Gastrocnemius medialis (tissue), 4 donors: ENCODE data around the gene DENND6B. TPM values are rescaled to one million over a fixed set of nuclear protein-coding genes. Genes with fewer than 3 reads are reported as not detected.
A peak's percentile ranks its signal among the peaks of the same experiment; 100 is the strongest.
"Not testable (repeated sequence)": the region's sequence is repeated elsewhere in the genome, so short reads cannot be mapped to it uniquely, and the experiment has no call there.

Experiments used
- ATAC-seq, 2 donors: fragments of 150-250 bp; one replicate each; pipeline ENCODE4 v1.9.1; 2016
- DNase-seq, 2 donors: peaks; one replicate each; pipeline ENCODE4 v3.0.0-alpha.2; 2019
- H3K27ac ChIP-seq, 4 donors: fragments of 200-600 bp; sonication (generic); 1 replicate in 1 of 4; 2 replicates in 3 of 4; pipeline ENCODE4 v1.5.1; 2016 to 2018; ENCODE audit warnings: mild to moderate bottlenecking in 2 of 4, moderate library complexity in 1 of 4
- H3K27me3 ChIP-seq, 3 donors: fragments of 200-600 bp; sonication (generic) in 2 of 3; 1 replicate in 1 of 3; 2 replicates in 2 of 3; pipeline versions ENCODE4 v1.5.1 to v1.6.0; 2016 to 2019; ENCODE audit warnings: mild to moderate bottlenecking in 1 of 3, moderate library complexity in 1 of 3
- H3K36me3 ChIP-seq, 2 donors: fragments of 200-600 bp; sonication (generic) in 1 of 2; one replicate each; pipeline ENCODE4 v1.5.1; 2017 to 2018
- H3K4me1 ChIP-seq, 2 donors: fragments of 200-600 bp; sonication (generic) in 1 of 2; one replicate each; pipeline ENCODE4 v1.5.1; 2016 to 2017; ENCODE audit warnings: mild to moderate bottlenecking in 2 of 2
- H3K4me3 ChIP-seq, 4 donors: fragments of 200-600 bp; sonication (generic) in 3 of 4; 1 replicate in 1 of 4; 2 replicates in 3 of 4; pipeline ENCODE4 v1.5.1; 2016 to 2019; ENCODE audit warnings: mild to moderate bottlenecking in 2 of 4
- H3K9me3 ChIP-seq, 3 donors: fragments of 200-600 bp; sonication (generic) in 2 of 3; 1 replicate in 1 of 3; 2 replicates in 2 of 3; pipeline ENCODE4 v1.5.1; 2016 to 2019
- POLR2A ChIP-seq, 2 donors: fragments of 450-650 bp; IDR thresholded peaks; one replicate each; pipeline ENCODE4 v1.6.1; 2017; ENCODE audit warnings: antibody characterized with exemption in 2 of 2, mild to moderate bottlenecking in 2 of 2, moderate library complexity in 2 of 2
- in situ Hi-C, 4 donors: fragments of 200-750 bp; cut with MboI; loops; one replicate each; pipeline versions ENCODE4 v1.15.0 to v1.8.0; 2017; ENCODE audit warnings: low sequenced_read_pairs in 4 of 4
- intact Hi-C: fragments of 100-400 bp; cut with DNase I; formaldehyde crosslinking; loops from one replicate; pipeline ENCODE4 v1.15.1; 2023; ENCODE audit warnings: low total_unique reads
- total RNA-seq, 4 donors: library from RNA; depleted of rRNA; stranded (reverse); fragments of >200 nt; gene quantifications; one replicate each; pipeline versions ENCODE4 v1.1.0 to v1.2.3, GENCODE V29; 2016
- TF ChIP-seq, protein P1 (sequence below), 5 experiments: fragments of 450-650 bp in 3 of 5; fragments of 200-600 bp in 2 of 5; sonication (generic) in 2 of 5; IDR thresholded peaks in 4 of 5; conservative IDR thresholded peaks in 1 of 5; 1 replicate in 4 of 5; 2 replicates in 1 of 5; pipeline ENCODE4 v1.5.1; 2016 to 2019; ENCODE audit warnings: antibody characterized with exemption in 5 of 5, mild to moderate bottlenecking in 3 of 5, moderate library complexity in 3 of 5

The DENND6B gene
- total RNA-seq, 4 donors from 2014 or later = 0.55 to 0.84 (median 0.68) TPM; not detected in 1

DNA sequence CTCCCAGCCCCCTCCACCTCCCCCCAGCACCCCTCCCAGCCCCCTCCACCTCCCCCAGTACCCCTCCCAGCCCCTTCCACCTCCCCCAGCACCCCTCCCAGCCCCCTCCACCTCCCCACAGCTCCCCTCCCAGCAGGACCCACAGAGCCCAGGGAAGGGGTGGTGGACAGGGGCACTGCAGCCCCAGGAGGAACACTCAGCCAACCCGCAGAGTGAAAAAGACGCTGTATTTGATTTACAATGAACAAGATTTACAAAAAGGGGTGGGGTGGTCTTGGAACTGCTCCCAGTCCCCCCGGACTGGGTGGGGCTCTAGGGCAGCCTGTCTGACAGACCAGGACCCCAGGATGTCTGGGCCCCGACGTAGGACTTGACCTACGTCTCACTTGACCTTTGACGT, 52.0 kb downstream of the DENND6B start:
- Histone ChIP-seq H3K27ac (no peak overlapping the region), H3K4me3 (no peak overlapping the region), H3K36me3 (peaks cover 0 to 3% of the 10 kb centered on the region in 2 donors), H3K9me3 (no peaks in the 10 kb centered on the region), H3K27me3 (peaks cover 4 to 8% (median 7%) of the 10 kb centered on the region in 3 donors), H3K4me1 (peaks cover 12 to 20% of the 10 kb centered on the region in 2 donors)
- DNase-seq = no peak
- ATAC-seq = no peak
- in situ Hi-C loops = loop anchor here in 2 of 4 donors (10.0 kb wide), 1 partner anchor 50 kb away; the partner anchor contains the start of gene DENND6B (in 2 of the 2)
- no peak for TF ChIP-seq POLR2A (IDR thresholded peaks at IDR 0.05)
- TF ChIP-seq, protein P1, sequence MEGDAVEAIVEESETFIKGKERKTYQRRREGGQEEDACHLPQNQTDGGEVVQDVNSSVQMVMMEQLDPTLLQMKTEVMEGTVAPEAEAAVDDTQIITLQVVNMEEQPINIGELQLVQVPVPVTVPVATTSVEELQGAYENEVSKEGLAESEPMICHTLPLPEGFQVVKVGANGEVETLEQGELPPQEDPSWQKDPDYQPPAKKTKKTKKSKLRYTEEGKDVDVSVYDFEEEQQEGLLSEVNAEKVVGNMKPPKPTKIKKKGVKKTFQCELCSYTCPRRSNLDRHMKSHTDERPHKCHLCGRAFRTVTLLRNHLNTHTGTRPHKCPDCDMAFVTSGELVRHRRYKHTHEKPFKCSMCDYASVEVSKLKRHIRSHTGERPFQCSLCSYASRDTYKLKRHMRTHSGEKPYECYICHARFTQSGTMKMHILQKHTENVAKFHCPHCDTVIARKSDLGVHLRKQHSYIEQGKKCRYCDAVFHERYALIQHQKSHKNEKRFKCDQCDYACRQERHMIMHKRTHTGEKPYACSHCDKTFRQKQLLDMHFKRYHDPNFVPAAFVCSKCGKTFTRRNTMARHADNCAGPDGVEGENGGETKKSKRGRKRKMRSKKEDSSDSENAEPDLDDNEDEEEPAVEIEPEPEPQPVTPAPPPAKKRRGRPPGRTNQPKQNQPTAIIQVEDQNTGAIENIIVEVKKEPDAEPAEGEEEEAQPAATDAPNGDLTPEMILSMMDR (IDR thresholded peaks at IDR 0.05 in 4 of 5, conservative IDR thresholded peaks at IDR 0.05 in 1 of 5) = no peak
- intact Hi-C loops = loop anchor here (2.0 to 5.0 kb wide), 2 partner anchors 53 to 68 kb away; partner anchors contain the start of genes DENND6B and PPP6R2

DNA sequence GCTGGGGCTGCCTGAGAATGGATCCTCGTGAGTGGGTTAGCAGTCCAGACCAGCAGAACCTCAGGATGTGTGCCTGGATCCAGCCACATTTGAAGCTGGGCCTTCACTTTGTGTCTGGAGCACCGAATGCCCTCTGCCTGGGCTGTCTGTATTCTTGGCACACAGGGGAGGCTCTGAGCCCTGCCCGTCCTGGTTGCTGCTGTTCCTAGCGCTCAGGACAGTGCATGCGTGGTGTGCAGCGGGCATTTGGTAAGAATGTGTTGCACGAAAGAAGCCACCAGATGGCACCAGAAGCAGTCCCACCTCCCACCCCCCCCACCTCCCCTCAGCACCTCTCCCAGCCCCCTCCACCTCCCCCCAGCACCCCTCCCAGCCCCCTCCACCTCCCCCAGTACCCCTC, 52.5 kb downstream of the DENND6B start:
- Histone ChIP-seq H3K27ac (no peak overlapping the region), H3K4me3 (no peak overlapping the region), H3K27me3 (peaks cover 4 to 12% (median 7%) of the 10 kb centered on the region in 3 donors), H3K36me3 (peaks cover 0 to under 1% of the 10 kb centered on the region in 2 donors), H3K4me1 (peaks cover 12 to 25% of the 10 kb centered on the region in 2 donors), H3K9me3 (no peaks in the 10 kb centered on the region)
- DNase-seq (peak in 1 of 2 donors; percentile 64), ATAC-seq (peak; percentile 28 to 68)
- in situ Hi-C loops (loop anchor here in 2 of 4 donors (10.0 kb wide), 1 partner anchor 50 kb away; the partner anchor contains the start of gene DENND6B (in 2 of the 2)), intact Hi-C loops (loop anchor here (2.0 kb wide), 1 partner anchor 68 kb away; the partner anchor contains the start of gene PPP6R2)
- TF ChIP-seq POLR2A (IDR thresholded peaks at IDR 0.05) = no peak
- TF ChIP-seq, protein P1 (IDR thresholded peaks at IDR 0.05 in 4 of 5, conservative IDR thresholded peaks at IDR 0.05 in 1 of 5) = peak in 3 of 5 experiments; percentile 27 to 34 (median 32)

- Histone ChIP-seq H3K27me3 (peaks cover 4 to 12% (median 9%) of the 10 kb centered on the region in 3 donors), H3K4me1 (peaks cover 12 to 27% of the 10 kb centered on the region in 2 donors)
- not testable (repeated sequence) for H3K4me3 ChIP-seq, H3K27ac ChIP-seq, ATAC-seq, H3K9me3 ChIP-seq, DNase-seq, H3K36me3 ChIP-seq
- in situ Hi-C loops = loop anchor here in 2 of 4 donors (10.0 kb wide), 1 partner anchor 51 kb away; the partner anchor contains the start of gene DENND6B (in 2 of the 2)
- intact Hi-C loops = loop anchor here (2.0 kb wide), 1 partner anchor 69 kb away; the partner anchor contains the start of gene PPP6R2
Observed at GRCh38 chr22:50273781-50274180, 53.0 kb downstream of the DENND6B start.

DNA sequence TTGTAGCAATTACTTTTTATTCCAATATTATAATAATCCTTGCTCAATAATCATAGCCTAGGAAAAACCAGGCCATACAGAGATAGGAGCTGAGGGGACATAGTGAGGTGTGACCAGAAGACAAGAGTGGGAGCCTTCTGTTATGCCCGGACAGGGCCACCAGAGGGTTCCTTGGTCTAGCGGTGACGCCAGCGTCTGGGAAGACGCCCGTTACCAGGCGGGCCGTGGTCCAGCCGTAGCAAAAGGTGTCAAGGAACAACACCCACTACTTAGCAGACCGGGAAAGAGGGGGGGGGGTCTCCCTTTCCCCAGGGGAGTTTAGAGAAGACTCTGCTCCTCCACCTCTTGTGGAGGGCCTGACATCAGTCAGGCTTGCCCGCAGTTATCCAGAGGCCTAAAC, 53.5 kb downstream of the DENND6B start:
- DNase-seq, ATAC-seq, H3K4me3 ChIP-seq, intact Hi-C loops, H3K9me3 ChIP-seq, H3K36me3 ChIP-seq, H3K27ac ChIP-seq: not testable (repeated sequence)
- H3K4me1 ChIP-seq = peaks cover 15 to 29% of the 10 kb centered on the region in 2 donors
- peaks cover 4 to 12% (median 9%) of the 10 kb centered on the region in 3 donors for H3K27me3 ChIP-seq
- in situ Hi-C loops = loop anchor here in 2 of 4 donors (10.0 kb wide), 1 partner anchor 51 kb away; the partner anchor contains the start of gene DENND6B (in 2 of the 2)

- no peak for TF ChIP-seq POLR2A (IDR thresholded peaks at IDR 0.05)
- TF ChIP-seq, protein P1 (IDR thresholded peaks at IDR 0.05 in 4 of 5, conservative IDR thresholded peaks at IDR 0.05 in 1 of 5) = no peak
- H3K27me3 ChIP-seq = peaks cover 4 to 12% (median 9%) of the 10 kb centered on the region in 3 donors
- no peaks in the 10 kb centered on the region for H3K9me3 ChIP-seq
- peak overlapping the region in 2 of 4 donors; percentile 58 for H3K4me3 ChIP-seq
- no peak for ATAC-seq
- peaks cover 22 to 37% of the 10 kb centered on the region in 2 donors for H3K4me1 ChIP-seq
- H3K36me3 ChIP-seq = no peaks in the 10 kb centered on the region
- DNase-seq = no peak
- in situ Hi-C loops (loop anchor here in 2 of 4 donors (10.0 kb wide), 1 partner anchor 53 kb away; the partner anchor contains the start of gene DENND6B (in 2 of the 2)), intact Hi-C loops (no loop called here)
- H3K27ac ChIP-seq = no peak overlapping the region
Observed at GRCh38 chr22:50272044-50272802, 54.6 kb downstream of the DENND6B start.
